ENCODE measurements around the gene SPRR2D. TPM values are rescaled to one million over a fixed set of nuclear protein-coding genes. Genes with fewer than 3 reads are reported as not detected.

SPRR2D gene
- total RNA-seq, result not detected in 2 replicates

GRCh38 chr1:153040950-153041631 lies at the start of gene SPRR2D:
SPRR2D (minus strand) TSS chr1:153041120; CDS start chr1:153040346, 774 bp downstream.

DNA sequence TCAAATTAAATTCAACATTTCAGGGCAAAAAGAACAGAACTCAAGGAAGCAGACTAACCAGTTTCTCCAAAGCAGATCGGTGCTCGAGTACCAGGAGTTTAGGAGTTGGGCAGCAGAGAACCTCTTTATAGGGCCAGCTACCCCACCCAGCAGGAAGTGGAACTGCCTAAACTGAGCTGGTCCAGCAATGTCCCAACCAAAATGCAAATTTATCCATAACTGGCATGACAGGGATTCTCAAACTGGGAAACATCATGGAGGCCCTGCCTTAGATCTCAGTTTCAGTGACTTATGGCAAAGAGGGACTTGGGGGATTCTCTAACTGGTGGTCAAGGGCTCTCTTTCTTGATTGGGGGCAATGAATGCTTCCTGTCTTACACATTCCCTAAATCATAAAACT lies 30.6 kb upstream of the SPRR2D start, which contains the start of gene SPRR2B:
TSS of gene SPRR2B (minus strand) at position 101 of the 400 bp plus-strand sequence. CDS start 772 bp downstream, outside the sequence.

DNA sequence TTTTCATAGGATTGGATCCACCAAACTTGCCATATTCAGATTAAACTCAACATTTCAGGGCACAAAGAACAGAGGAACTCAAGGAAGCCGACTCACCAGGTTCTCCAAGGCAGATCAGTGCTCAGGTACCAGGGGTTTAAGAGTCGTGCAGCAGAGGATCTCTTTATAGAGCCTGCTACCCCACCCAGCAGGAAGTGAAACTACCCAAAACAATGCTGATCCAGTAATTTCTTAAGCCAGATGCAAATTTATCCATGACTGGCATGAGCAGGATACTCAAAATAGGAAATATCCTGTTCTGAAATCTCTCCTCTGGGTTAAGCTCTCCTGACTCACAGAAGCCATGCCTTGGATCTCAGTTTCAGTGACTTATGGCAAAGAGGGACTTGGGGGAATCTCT lies 16.5 kb upstream of the SPRR2D start, which contains the start of gene SPRR2A:
TSS of gene SPRR2A (minus strand) at position 138 of the 400 bp plus-strand sequence. CDS start 777 bp downstream, outside the sequence.

GRCh38 chr1:153030895-153031294 lies 10.0 kb downstream of the SPRR2D start, which contains the start of gene SPRR1B:
SPRR1B (plus strand) TSS chr1:153031203; CDS start chr1:153032346, 1,143 bp downstream.

GRCh38 chr1:153001382-153001781 lies 39.5 kb downstream of the SPRR2D start, which contains the start of gene SPRR3:
SPRR3 (plus strand) TSS chr1:153001749; CDS start chr1:153003021, 1,272 bp downstream.

Other genes with a start within 250 kb of the SPRR2D start
- not detected in 2 replicates for gene LCE1D, start 244.4 kb downstream of the SPRR2D start, total RNA-seq
- gene LCE1C, start 234.5 kb downstream of the SPRR2D start, total RNA-seq, result not detected in 2 replicates
- gene LCE1B, start 229.1 kb downstream of the SPRR2D start, total RNA-seq, result not detected in 2 replicates
- not detected in 2 replicates for gene LCE1A, start 213.6 kb downstream of the SPRR2D start, total RNA-seq
- gene LCE6A, start 198.3 kb downstream of the SPRR2D start, total RNA-seq, result not detected in 2 replicates
- gene LCE7A, start 181.1 kb downstream of the SPRR2D start, total RNA-seq, result not detected in 2 replicates
- not detected in 2 replicates for gene SMCP, start 162.8 kb downstream of the SPRR2D start, total RNA-seq
- gene IVL, start 132.6 kb downstream of the SPRR2D start, total RNA-seq, result not detected in 2 replicates
- gene SPRR5, start 93.9 kb downstream of the SPRR2D start, total RNA-seq, result not detected in 2 replicates
- gene SPRR4, start 70.5 kb downstream of the SPRR2D start, total RNA-seq, result not detected in 2 replicates
- not detected in 2 replicates for gene SPRR1A, start 57.0 kb downstream of the SPRR2D start, total RNA-seq
- gene SPRR3, start 39.4 kb downstream of the SPRR2D start, total RNA-seq, result not detected in 2 replicates
- gene SPRR1B, start 9.9 kb downstream of the SPRR2D start, total RNA-seq, result not detected in 2 replicates
- gene SPRR2A, start 16.4 kb upstream of the SPRR2D start, total RNA-seq, result not detected in 2 replicates
- gene SPRR2B, start 30.5 kb upstream of the SPRR2D start, total RNA-seq, result not detected in 2 replicates
- gene SPRR2E, start 53.4 kb upstream of the SPRR2D start, total RNA-seq, result not detected in 2 replicates
- not detected in 2 replicates for gene SPRR2F, start 72.4 kb upstream of the SPRR2D start, total RNA-seq
- not detected in 2 replicates for gene SPRR2G, start 109.8 kb upstream of the SPRR2D start, total RNA-seq
- not detected in 2 replicates for gene LELP1, start 162.3 kb upstream of the SPRR2D start, total RNA-seq
- gene PRR9, start 176.5 kb upstream of the SPRR2D start, total RNA-seq, result 0.23 TPM in 1 of 2 replicates, not detected in the other
- gene LORICRIN, start 218.6 kb upstream of the SPRR2D start, total RNA-seq, result not detected in 2 replicates

All from smooth muscle cell of the pulmonary artery (primary cell).